H9 (cell line): Measurements from ENCODE around the gene LRMDA. TPM values are rescaled to one million over a fixed set of nuclear protein-coding genes. Genes with fewer than 3 reads are reported as not detected.

Source experiments
- DNase-seq: peaks from one replicate; pipeline ENCODE4 v3.0.0-alpha.2; 2017
- H2AFZ ChIP-seq: one replicate; pipeline ENCODE4 v1.6.1; 2013; ENCODE audit warnings: mild to moderate bottlenecking, low read length, control low read depth, moderate library complexity
- H2AK5ac ChIP-seq: 2 replicates; pipeline ENCODE4 v1.6.1; 2013; ENCODE audit warnings: low read length, control low read depth, mixed read lengths; ENCODE audit not compliant: insufficient read length
- H2BK120ac ChIP-seq: one replicate; pipeline ENCODE4 v1.6.1; 2013; ENCODE audit warnings: low read depth, mild to moderate bottlenecking, low read length, control low read depth, inconsistent platforms; ENCODE audit not compliant: poor library complexity, severe bottlenecking
- H2BK12ac ChIP-seq: 2 replicates; pipeline ENCODE4 v1.6.1; 2013; ENCODE audit warnings: low read length, control low read depth, mixed read lengths, low read depth; ENCODE audit not compliant: insufficient read length
- H2BK15ac ChIP-seq: 2 replicates; pipeline ENCODE4 v1.6.1; 2013; ENCODE audit warnings: low read depth, low read length, control low read depth
- H2BK20ac ChIP-seq: one replicate; pipeline ENCODE4 v1.6.1; 2013; ENCODE audit warnings: low read depth, mild to moderate bottlenecking, low read length, control low read depth, inconsistent platforms; ENCODE audit not compliant: poor library complexity, severe bottlenecking
- H2BK5ac ChIP-seq: 2 replicates; pipeline ENCODE4 v1.6.1; 2013; ENCODE audit warnings: low read length, control low read depth, mixed read lengths; ENCODE audit not compliant: insufficient read length
- H3K14ac ChIP-seq: 2 replicates; pipeline ENCODE4 v1.6.1; 2013; ENCODE audit warnings: low read length, control low read depth; ENCODE audit not compliant: insufficient read depth
- H3K18ac ChIP-seq: 2 replicates; pipeline ENCODE4 v1.6.1; 2013; ENCODE audit warnings: low read depth, mild to moderate bottlenecking, mixed read lengths, low read length, control low read depth; ENCODE audit not compliant: insufficient read length
- H3K23ac ChIP-seq: 2 replicates; pipeline ENCODE4 v1.6.1; 2013; ENCODE audit warnings: low read length, control low read depth, mixed read lengths, low read depth; ENCODE audit not compliant: insufficient read length
- H3K23me2 ChIP-seq: 2 replicates; pipeline ENCODE4 v1.6.1; 2013; ENCODE audit warnings: low read depth, mild to moderate bottlenecking, mixed read lengths, low read length, control low read depth; ENCODE audit not compliant: insufficient read length, poor library complexity, severe bottlenecking
- H3K27ac ChIP-seq: 2 replicates; pipeline ENCODE4 v1.5.1; 2013; ENCODE audit warnings: low read length, control low read depth, mixed read lengths, low read depth; ENCODE audit not compliant: insufficient read length
- H3K27me3 ChIP-seq: 2 replicates; pipeline ENCODE4 v1.6.1; 2013; ENCODE audit warnings: low read length, control low read depth, inconsistent platforms; ENCODE audit not compliant: insufficient read depth
- H3K4ac ChIP-seq: 2 replicates; pipeline ENCODE4 v1.6.1; 2013; ENCODE audit warnings: low read depth, mild to moderate bottlenecking, control low read depth, inconsistent platforms, low read length, moderate library complexity
- H3K4me1 ChIP-seq: 2 replicates; pipeline ENCODE4 v1.6.1; 2013; ENCODE audit warnings: low read length, control low read depth, inconsistent platforms; ENCODE audit not compliant: insufficient read depth
- H3K4me2 ChIP-seq: 2 replicates; pipeline ENCODE4 v1.6.1; 2013; ENCODE audit warnings: low read length, control low read depth, mixed read lengths; ENCODE audit not compliant: insufficient read length, insufficient read depth
- H3K56ac ChIP-seq: 2 replicates; pipeline ENCODE4 v1.6.1; 2013; ENCODE audit warnings: low read depth, mild to moderate bottlenecking, mixed read lengths, low read length, control low read depth; ENCODE audit not compliant: insufficient read length
- H3K79me1 ChIP-seq: 2 replicates; pipeline ENCODE4 v1.6.1; 2013; ENCODE audit warnings: low read depth, mild to moderate bottlenecking, moderate library complexity, low read length, control low read depth, inconsistent platforms; ENCODE audit not compliant: insufficient read depth, poor library complexity, severe bottlenecking
- H3K79me2 ChIP-seq: 2 replicates; pipeline ENCODE4 v1.6.1; 2013; ENCODE audit warnings: low read length, control low read depth, inconsistent platforms; ENCODE audit not compliant: insufficient read depth
- H3K9ac ChIP-seq: 2 replicates; pipeline ENCODE4 v1.6.1; 2013; ENCODE audit warnings: low read length, control low read depth, mixed read lengths; ENCODE audit not compliant: insufficient read length; ENCODE audit errors: extremely low read depth
- H3K9me3 ChIP-seq: one replicate; pipeline ENCODE4 v1.6.1; 2013; ENCODE audit warnings: low read depth, low read length, inconsistent platforms; ENCODE audit not compliant: control insufficient read depth
- H3T11ph ChIP-seq: one replicate; pipeline ENCODE4 v1.6.1; 2013; ENCODE audit warnings: mild to moderate bottlenecking, low read length, control low read depth, inconsistent platforms
- H4K20me1 ChIP-seq: one replicate; pipeline ENCODE4 v1.6.1; 2013; ENCODE audit not compliant: control insufficient read depth, insufficient read length, insufficient read depth
- H4K5ac ChIP-seq: 2 replicates; pipeline ENCODE4 v1.6.1; 2013; ENCODE audit warnings: low read depth, mild to moderate bottlenecking, mixed read lengths, low read length, control low read depth; ENCODE audit not compliant: insufficient read length
- H4K8ac ChIP-seq: replicated peaks from 2 replicates; pipeline ENCODE4 v1.6.1; 2013; ENCODE audit warnings: low read length, control low read depth, mixed read lengths, low read depth; ENCODE audit not compliant: insufficient read length
- H4K91ac ChIP-seq: 2 replicates; pipeline ENCODE4 v1.6.1; 2013; ENCODE audit warnings: low read depth, mild to moderate bottlenecking, moderate library complexity, mixed read lengths, low read length, control low read depth; ENCODE audit not compliant: insufficient read length
- H3K27ac Mint-ChIP-seq, 3 experiments: 2 replicates in 2 of 3; 3 replicates in 1 of 3; pipeline ENCODE4 v1.8.0; 2020 to 2021; ENCODE audit warnings: mixed read lengths in 3 of 3, mild to moderate bottlenecking in 1 of 3, moderate library complexity in 1 of 3
- H3K27me3 Mint-ChIP-seq: 2 replicates; pipeline ENCODE4 v1.8.0; 2021; ENCODE audit warnings: low read depth, mild to moderate bottlenecking, moderate library complexity, mixed read lengths
- H3K36me3 Mint-ChIP-seq, 3 experiments: 2 replicates in 2 of 3; 3 replicates in 1 of 3; pipeline ENCODE4 v1.8.0; 2020 to 2021; ENCODE audit warnings: low read depth in 3 of 3, mixed read lengths in 3 of 3; ENCODE audit not compliant: insufficient read depth in 1 of 3
- H3K4me1 Mint-ChIP-seq, 2 experiments: 2 replicates each; pipeline ENCODE4 v1.8.0; 2020; ENCODE audit warnings: mixed read lengths in 2 of 2
- H3K4me3 Mint-ChIP-seq, 2 experiments: 2 replicates in 1 of 2; 3 replicates in 1 of 2; pipeline ENCODE4 v1.8.0; 2020 to 2021; ENCODE audit warnings: mild to moderate bottlenecking in 2 of 2, mixed read lengths in 2 of 2, moderate library complexity in 1 of 2
- H3K9me3 Mint-ChIP-seq, 2 experiments: 2 replicates in 1 of 2; 3 replicates in 1 of 2; pipeline ENCODE4 v1.8.0; 2020; ENCODE audit warnings: mild to moderate bottlenecking in 2 of 2, mixed read lengths in 2 of 2, moderate library complexity in 1 of 2
- WGBS: extraction: QIAGEN DNeasy Blood & Tissue Kit; methylation state at CpG from one replicate; pipeline ENCODE4 v1.1.7; 2013; ENCODE audit warnings: missing lambda C conversion rate, low lambda C conversion rate, mixed read lengths; ENCODE audit not compliant: insufficient read length; ENCODE audit errors: extremely low coverage; 5-methylcytosine and 5-hydroxymethylcytosine counted together
- total RNA-seq: library from RNA; stranded (reverse); gene quantifications from 2 replicates; pipeline ENCODE4 v1.2.1, GENCODE V29; 2021
- TF ChIP-seq, protein P1 (sequence below): fragments of 200-600 bp; sonication (generic); conservative IDR thresholded peaks from 3 replicates; pipeline ENCODE4 v1.8.0; 2021; ENCODE audit warnings: antibody characterized with exemption, mild to moderate bottlenecking

Gene LRMDA
- total RNA-seq, 1 experiment from 2014 or later, result 1.8 TPM

DNA sequence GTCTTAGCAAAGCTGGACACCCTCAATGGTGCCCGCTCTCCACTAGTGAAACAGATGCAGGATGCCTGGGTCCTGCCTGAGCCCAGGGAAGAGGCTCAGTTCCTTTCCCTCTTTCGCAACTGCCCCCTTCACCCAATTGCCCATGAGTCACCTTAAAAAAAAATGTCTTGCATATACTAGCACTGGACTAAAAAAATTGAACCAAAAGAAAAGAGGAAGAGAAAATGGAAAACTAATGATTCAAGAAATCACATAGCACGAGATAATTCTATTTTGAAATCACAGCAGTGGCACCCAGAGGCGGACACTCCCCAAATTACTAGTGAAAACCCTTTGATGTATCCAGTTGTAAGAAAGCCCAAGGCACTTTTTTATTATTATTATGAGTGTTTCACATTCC is 972.5 kb downstream of the LRMDA start:
- no peaks in the 10 kb centered on the region for H3K9me3 ChIP-seq
- no peaks in the 10 kb centered on the region for H3K79me2 ChIP-seq
- H3K9me3 Mint-ChIP-seq, result peaks cover 4 to 13% of the 10 kb centered on the region in 2 experiments

More for the DNA sequence above, 972.5 kb downstream of the LRMDA start:
- no peak overlapping the region for H3K23ac ChIP-seq
- no peaks in the 10 kb centered on the region for H3K27me3 Mint-ChIP-seq
- no peak overlapping the region for H2BK20ac ChIP-seq
- H3K14ac ChIP-seq, result no peak overlapping the region
- no peak overlapping the region for H2BK15ac ChIP-seq
- no peak overlapping the region for H2AFZ ChIP-seq
- H3K36me3 Mint-ChIP-seq, result peaks cover 0 to 13% (median 1%) of the 10 kb centered on the region in 3 experiments; a peak in 4 of 7 replicates
- no peak overlapping the region for H3K27ac Mint-ChIP-seq
- no peaks in the 10 kb centered on the region for H3K4me1 ChIP-seq
- no peak overlapping the region for H3K4me2 ChIP-seq
- H3K4ac ChIP-seq, result no peak overlapping the region
- H4K5ac ChIP-seq, result no peak overlapping the region
- H2BK120ac ChIP-seq, result no peak overlapping the region
- no peaks in the 10 kb centered on the region for H4K20me1 ChIP-seq
- no CpG with 5 or more reads among the region's 4 CpGs for WGBS
- no peak overlapping the region for H3K27ac ChIP-seq
- H3K4me3 Mint-ChIP-seq, result no peak overlapping the region
- H4K8ac ChIP-seq, result no peak overlapping the region
- no peak overlapping the region for H3K9ac ChIP-seq
- H3K23me2 ChIP-seq, result no peaks in the 10 kb centered on the region
- H2AK5ac ChIP-seq, result no peak overlapping the region
- no peak overlapping the region for H3K18ac ChIP-seq
- no peak overlapping the region for H2BK5ac ChIP-seq
- H4K91ac ChIP-seq, result no peak overlapping the region
- H3K4me1 Mint-ChIP-seq, result peaks cover 2 to 3% of the 10 kb centered on the region in 2 experiments; a peak in 1 of 4 replicates
- no peak overlapping the region for H3K56ac ChIP-seq
- no peak overlapping the region for H2BK12ac ChIP-seq
- no peaks in the 10 kb centered on the region for H3K79me1 ChIP-seq
- H3T11ph ChIP-seq, result no peak overlapping the region
- TF ChIP-seq, protein P1, sequence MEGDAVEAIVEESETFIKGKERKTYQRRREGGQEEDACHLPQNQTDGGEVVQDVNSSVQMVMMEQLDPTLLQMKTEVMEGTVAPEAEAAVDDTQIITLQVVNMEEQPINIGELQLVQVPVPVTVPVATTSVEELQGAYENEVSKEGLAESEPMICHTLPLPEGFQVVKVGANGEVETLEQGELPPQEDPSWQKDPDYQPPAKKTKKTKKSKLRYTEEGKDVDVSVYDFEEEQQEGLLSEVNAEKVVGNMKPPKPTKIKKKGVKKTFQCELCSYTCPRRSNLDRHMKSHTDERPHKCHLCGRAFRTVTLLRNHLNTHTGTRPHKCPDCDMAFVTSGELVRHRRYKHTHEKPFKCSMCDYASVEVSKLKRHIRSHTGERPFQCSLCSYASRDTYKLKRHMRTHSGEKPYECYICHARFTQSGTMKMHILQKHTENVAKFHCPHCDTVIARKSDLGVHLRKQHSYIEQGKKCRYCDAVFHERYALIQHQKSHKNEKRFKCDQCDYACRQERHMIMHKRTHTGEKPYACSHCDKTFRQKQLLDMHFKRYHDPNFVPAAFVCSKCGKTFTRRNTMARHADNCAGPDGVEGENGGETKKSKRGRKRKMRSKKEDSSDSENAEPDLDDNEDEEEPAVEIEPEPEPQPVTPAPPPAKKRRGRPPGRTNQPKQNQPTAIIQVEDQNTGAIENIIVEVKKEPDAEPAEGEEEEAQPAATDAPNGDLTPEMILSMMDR, result no peak
- no peaks in the 10 kb centered on the region for H3K27me3 ChIP-seq
- no peak for DNase-seq
